Measurements from ENCODE around the gene KIRREL1. TPM values are rescaled to one million over a fixed set of nuclear protein-coding genes. Genes with fewer than 3 reads are reported as not detected.

KIRREL1 gene
- total RNA-seq, 2 experiments from 2014 or later = not detected

GRCh38 chr1:158058237-158058985, 65.0 kb downstream of the KIRREL1 start:
- Mint-ChIP-seq H3K4me3 (no peak overlapping the region), H3K27me3 (peaks cover 8% of the 10 kb centered on the region), H3K27ac (no peak overlapping the region), H3K9me3 (no peaks in the 10 kb centered on the region), H3K4me1 (ENCODE audit: low read depth) (no peaks in the 10 kb centered on the region), H3K36me3 (ENCODE audit: low read depth) (no peaks in the 10 kb centered on the region)
- CTCF ChIA-PET = no interaction called here
- no peak for TF ChIP-seq CTCF (IDR thresholded peaks at IDR 0.05)
- no peak overlapping the region for H3K27ac ChIP-seq (ENCODE audit: low read depth in 1 of 2, low read length in 2 of 2)
- no peak overlapping the region for H3K4me3 ChIP-seq (ENCODE audit: low read length)
- DNase-seq (no peak), ATAC-seq (ENCODE audit: poor library complexity) (no peak)
- H3K4me1 ChIP-seq (ENCODE audit: insufficient read depth, low read length) = no peaks in the 10 kb centered on the region
- intact Hi-C loops (cut with DNase I, micrococcal nuclease) = no loop called here
- H3K36me3 ChIP-seq (ENCODE audit: insufficient read depth, low read length) = no peaks in the 10 kb centered on the region
- POLR2A ChIA-PET = no interaction called here
- peaks cover 0 to 3% of the 10 kb centered on the region in 2 experiments for H3K9me3 ChIP-seq (ENCODE audit: control insufficient read depth in 1 of 2, insufficient read depth in 1 of 2, low read length in 2 of 2)
- H3K27me3 ChIP-seq (ENCODE audit: control insufficient read depth in 1 of 2, insufficient read depth in 2 of 2, low read length in 2 of 2) = no peaks in the 10 kb centered on the region

GRCh38 chr1:158059984-158060383, 66.5 kb downstream of the KIRREL1 start:
- ChIA-PET POLR2A (no interaction called here), CTCF (no interaction called here)
- ATAC-seq (ENCODE audit: poor library complexity) (no peak), DNase-seq (no peak)
- TF ChIP-seq CTCF (IDR thresholded peaks at IDR 0.05) = no peak
- no peak overlapping the region for H3K4me3 Mint-ChIP-seq
- H3K36me3 Mint-ChIP-seq (ENCODE audit: low read depth) = no peaks in the 10 kb centered on the region
- peaks cover 5% of the 10 kb centered on the region for H3K27me3 Mint-ChIP-seq
- H3K27me3 ChIP-seq (ENCODE audit: control insufficient read depth in 1 of 2, insufficient read depth in 2 of 2, low read length in 2 of 2) = no peaks in the 10 kb centered on the region
- H3K27ac ChIP-seq (ENCODE audit: low read depth in 1 of 2, low read length in 2 of 2) = no peak overlapping the region
- H3K9me3 ChIP-seq (ENCODE audit: control insufficient read depth in 1 of 2, insufficient read depth in 1 of 2, low read length in 2 of 2) = peaks cover 0 to 3% of the 10 kb centered on the region in 2 experiments
- no peak overlapping the region for H3K27ac Mint-ChIP-seq
- intact Hi-C loops (cut with DNase I, micrococcal nuclease) = no loop called here
- H3K4me1 Mint-ChIP-seq (ENCODE audit: low read depth) = no peaks in the 10 kb centered on the region
- H3K9me3 Mint-ChIP-seq = no peaks in the 10 kb centered on the region
- H3K4me1 ChIP-seq (ENCODE audit: insufficient read depth, low read length) = no peaks in the 10 kb centered on the region
- H3K4me3 ChIP-seq (ENCODE audit: low read length) = no peak overlapping the region
- no peaks in the 10 kb centered on the region for H3K36me3 ChIP-seq (ENCODE audit: insufficient read depth, low read length)

- intact Hi-C loops (cut with DNase I, micrococcal nuclease) = no loop called here
- Mint-ChIP-seq H3K27ac (no peak overlapping the region), H3K9me3 (no peaks in the 10 kb centered on the region), H3K27me3 (peaks cover 5% of the 10 kb centered on the region), H3K36me3 (ENCODE audit: low read depth) (no peaks in the 10 kb centered on the region), H3K4me3 (no peak overlapping the region), H3K4me1 (ENCODE audit: low read depth) (no peaks in the 10 kb centered on the region)
- Histone ChIP-seq H3K27me3 (ENCODE audit: control insufficient read depth in 1 of 2, insufficient read depth in 2 of 2, low read length in 2 of 2) (no peaks in the 10 kb centered on the region), H3K4me1 (ENCODE audit: insufficient read depth, low read length) (no peaks in the 10 kb centered on the region), H3K36me3 (ENCODE audit: insufficient read depth, low read length) (no peaks in the 10 kb centered on the region), H3K4me3 (ENCODE audit: low read length) (no peak overlapping the region), H3K27ac (ENCODE audit: low read depth in 1 of 2, low read length in 2 of 2) (no peak overlapping the region), H3K9me3 (ENCODE audit: control insufficient read depth in 1 of 2, insufficient read depth in 1 of 2, low read length in 2 of 2) (no peaks in the 10 kb centered on the region)
- DNase-seq (no peak), ATAC-seq (ENCODE audit: poor library complexity) (no peak)
- TF ChIP-seq CTCF (IDR thresholded peaks at IDR 0.05) = no peak
- CTCF ChIA-PET = no interaction called here
- POLR2A ChIA-PET = no interaction called here
Observed at GRCh38 chr1:158062174-158062573, 68.7 kb downstream of the KIRREL1 start.
